GM12878 (cell line): ENCODE data around the gene LCOR. TPM values are rescaled to one million over a fixed set of nuclear protein-coding genes. Genes with fewer than 3 reads are reported as not detected.

ENCODE experiments used
- ATAC-seq: fragments of 200-7000 bp; cut with Tn5 transposase; 3 replicates; pipeline ENCODE4 v1.9.1; 2020; ENCODE audit warnings: mild to moderate bottlenecking, moderate library complexity
- BruUV-seq: library from RNA; stranded (reverse); fragments of 400-500 nt; replicated peaks from 2 replicates; lab custom pipeline; 2021; lab: Mats Ljungman, UMichigan
- CTCF ChIA-PET: fragments of 300-600 bp; sonication (Branson Sonifier 250); formaldehyde crosslinking; extraction: SDS; loops from one replicate; lab custom pipeline; 2021; ENCODE audit warnings: inconsistent platforms; lab: Yijun Ruan, JAX
- POLR2A ChIA-PET: fragments of 350-600 bp; formaldehyde crosslinking; extraction: SDS; loops from one replicate; lab custom pipeline; 2021; ENCODE audit warnings: inconsistent platforms; lab: Charles Lee
- RAD21 ChIA-PET: fragments of 300-600 bp; sonication (Branson Sonifier 250); formaldehyde crosslinking; loops from one replicate; lab custom pipeline; 2023; ENCODE audit warnings: antibody characterized with exemption; ENCODE audit not compliant: unreplicated experiment; lab: Charles Lee
- SMC1A ChIA-PET: fragments of 300-600 bp; sonication (Branson Sonifier 250); formaldehyde crosslinking; loops from one replicate; lab custom pipeline; 2023; ENCODE audit not compliant: unreplicated experiment, uncharacterized antibody; lab: Charles Lee
- DNase-seq: peaks from one replicate; pipeline ENCODE4 v3.0.0-alpha.2; 2011; ENCODE audit warnings: low read depth, low spot score
- FAIRE-seq: peaks from 3 replicates; lab custom pipeline; 2011; peaks lifted over from hg19 to GRCh38; lab: Jason Lieb, UNC
- H2AFZ ChIP-seq: 2 replicates; pipeline ENCODE4 v1.6.0; 2011; ENCODE audit warnings: low read depth, low read length, control low read depth; ENCODE audit not compliant: control insufficient read depth
- H3K27ac ChIP-seq: 2 replicates; pipeline ENCODE4 v1.5.1; 2011; ENCODE audit warnings: control low read depth; ENCODE audit not compliant: control insufficient read depth, insufficient read depth
- H3K27me3 ChIP-seq, 2 experiments: replicated peaks in 1 of 2; 2 replicates each; pipeline versions ENCODE4 v1.6.0 to v1.6.1; 2011; ENCODE audit warnings: low read length in 1 of 2; ENCODE audit not compliant: control insufficient read depth in 2 of 2, insufficient read depth in 2 of 2
- H3K36me3 ChIP-seq, 2 experiments: 2 replicates each; pipeline ENCODE4 v1.5.1; 2011; ENCODE audit warnings: low read length in 1 of 2; ENCODE audit not compliant: control insufficient read depth in 2 of 2, insufficient read depth in 2 of 2
- H3K4me1 ChIP-seq: 2 replicates; pipeline ENCODE4 v1.6.1; 2011; ENCODE audit warnings: mild to moderate bottlenecking, low read length, moderate library complexity, mixed read lengths; ENCODE audit not compliant: control insufficient read depth, insufficient read depth
- H3K4me2 ChIP-seq: 2 replicates; pipeline ENCODE4 v1.6.0; 2011; ENCODE audit warnings: control low read depth; ENCODE audit not compliant: control insufficient read depth, insufficient read depth
- H3K4me3 ChIP-seq: fragments of 200-600 bp; sonication (generic); 2 replicates; pipeline ENCODE4 v1.5.1; 2016
- H3K79me2 ChIP-seq: 2 replicates; pipeline ENCODE4 v1.6.0; 2011; ENCODE audit warnings: low read length; ENCODE audit not compliant: control insufficient read depth, insufficient read depth
- H3K9ac ChIP-seq: 2 replicates; pipeline ENCODE4 v1.8.0; 2011; ENCODE audit warnings: low read length, control low read depth, mixed read lengths; ENCODE audit not compliant: control insufficient read depth, insufficient read depth
- H3K9me3 ChIP-seq: replicated peaks from 3 replicates; pipeline ENCODE4 v1.5.1; 2011; ENCODE audit warnings: mild to moderate bottlenecking, low read length; ENCODE audit not compliant: control insufficient read depth, insufficient read depth
- H4K20me1 ChIP-seq: 2 replicates; pipeline ENCODE4 v1.6.0; 2011; ENCODE audit not compliant: control insufficient read depth, insufficient read depth
- CREB1 ChIP-seq: IDR thresholded peaks from 2 replicates; pipeline ENCODE4 v1.6.1; 2012; ENCODE audit warnings: low read depth, mild to moderate bottlenecking, inconsistent platforms
- EED ChIP-seq: sonication (generic); IDR thresholded peaks from 2 replicates; pipeline ENCODE4 v1.6.1; 2016; ENCODE audit warnings: antibody characterized with exemption, low read depth
- EP300 ChIP-seq, 2 experiments: fragments of 150-350 bp in 1 of 2; IDR thresholded peaks; 2 replicates each; pipeline ENCODE4 v1.6.1; 2011 to 2012; ENCODE audit warnings: low read depth in 2 of 2, low read length in 2 of 2, borderline replicate concordance in 1 of 2, improper control_type of control experiment in 1 of 2, inconsistent platforms in 1 of 2; ENCODE audit not compliant: control insufficient read depth in 1 of 2
- HDAC6 ChIP-seq: fragments of 200-600 bp; sonication (generic); IDR thresholded peaks from one replicate; pipeline ENCODE4 v1.8.0; 2017; ENCODE audit warnings: antibody characterized with exemption; ENCODE audit not compliant: unreplicated experiment
- JUNB ChIP-seq: IDR thresholded peaks from 2 replicates; pipeline ENCODE4 v1.6.1; 2016; ENCODE audit warnings: antibody characterized with exemption, mild to moderate bottlenecking
- LARP7 ChIP-seq: fragments of 450-650 bp; IDR thresholded peaks from 2 replicates; pipeline ENCODE4 v1.6.1; 2017; ENCODE audit warnings: mild to moderate bottlenecking
- MEF2A ChIP-seq: IDR thresholded peaks from 2 replicates; pipeline ENCODE4 v1.6.1; 2011; ENCODE audit warnings: low read depth, mild to moderate bottlenecking, low read length, moderate library complexity; ENCODE audit not compliant: insufficient read depth
- MXI1 ChIP-seq: fragments of 150-350 bp; IDR thresholded peaks from 2 replicates; pipeline ENCODE4 v1.6.1; 2011; ENCODE audit warnings: low read depth, mild to moderate bottlenecking, inconsistent platforms, low read length, improper control_type of control experiment
- NR2C1 ChIP-seq: fragments of 450-650 bp; IDR thresholded peaks from 2 replicates; pipeline ENCODE4 v1.6.1; 2017; ENCODE audit warnings: antibody characterized with exemption, mild to moderate bottlenecking, moderate library complexity
- NRF1 ChIP-seq: conservative IDR thresholded peaks from 2 replicates; pipeline ENCODE4 v1.6.1; 2011; ENCODE audit warnings: mild to moderate bottlenecking, low read depth, low read length, improper control_type of control experiment
- PML ChIP-seq: IDR thresholded peaks from 2 replicates; pipeline ENCODE4 v1.6.1; 2012; ENCODE audit warnings: low read length, inconsistent platforms
- POLR2AphosphoS5 ChIP-seq: IDR thresholded peaks from 2 replicates; pipeline ENCODE4 v1.6.1; 2011; ENCODE audit warnings: mild to moderate bottlenecking, low read length, inconsistent platforms
- POU2F2 ChIP-seq: IDR thresholded peaks from 3 replicates; pipeline ENCODE4 v1.6.1; 2011; ENCODE audit warnings: low read depth, mild to moderate bottlenecking, low read length, borderline replicate concordance
- SMAD1 ChIP-seq: fragments of 450-650 bp; IDR thresholded peaks from 2 replicates; pipeline ENCODE4 v1.6.1; 2018; ENCODE audit warnings: mild to moderate bottlenecking, low read depth; ENCODE audit not compliant: partially characterized antibody
- SP1 ChIP-seq: IDR thresholded peaks from one replicate; pipeline ENCODE4 v1.6.1; 2011; ENCODE audit warnings: low read depth, low read length
- WGBS: methylation state at CpG from one replicate; pipeline ENCODE4 v1.1.6; 2016; ENCODE audit warnings: low lambda C conversion rate; ENCODE audit not compliant: insufficient replicate concordance, insufficient coverage; ENCODE audit errors: missing lambda C conversion rate; 5-methylcytosine and 5-hydroxymethylcytosine counted together
- in situ Hi-C: fragments of 300-500 bp; cut with MboI; formaldehyde crosslinking; loops from 9 replicates; pipeline ENCODE4 v1.14.3; 2018; ENCODE audit warnings: mixed read lengths
- intact Hi-C: fragments of 100-400 bp; cut with micrococcal nuclease; formaldehyde crosslinking; loops from one replicate; pipeline ENCODE4 v1.14.2; 2022; ENCODE audit not compliant: unreplicated experiment
- polyA plus RNA-seq, 11 experiments: library from polyadenylated mRNA; depleted of rRNA in 4 of 11; unstranded in 6 of 11; stranded (reverse) in 5 of 11; fragments of >200 nt; fragmentation: Nextera tagmentation in 4 of 11; fragmentation: Illumina TruSeq in 1 of 11; extraction: Ambion mirVana in 4 of 11; extraction: Trizol in 1 of 11; gene quantifications; 1 replicate in 1 of 11; 2 replicates in 10 of 11; pipeline versions ENCODE4 v1.2.1 to v1.2.3, GENCODE V29; 2011 to 2016; ENCODE audit warnings: inconsistent platforms in 2 of 11, missing spikeins in 2 of 11, low read depth in 1 of 11
- total RNA-seq, 4 experiments: library from RNA; depleted of rRNA in 3 of 4; stranded (reverse); fragments of >200 nt in 3 of 4; fragmentation: Illumina TruSeq in 1 of 4; extraction: Trizol in 1 of 4; gene quantifications; 2 replicates each; pipeline versions ENCODE4 v1.2.1 to v1.2.3, GENCODE V29; 2013 to 2021
- TF ChIP-seq, protein P1 (sequence below): fragments of 450-650 bp; IDR thresholded peaks from 2 replicates; pipeline ENCODE4 v1.6.1; 2018; ENCODE audit warnings: mild to moderate bottlenecking, low read depth, moderate library complexity; ENCODE audit not compliant: partially characterized antibody
- TF ChIP-seq, protein P2 (sequence below): fragments of 450-650 bp; IDR thresholded peaks from 2 replicates; pipeline ENCODE4 v1.6.1; 2016; ENCODE audit warnings: mild to moderate bottlenecking

Gene LCOR
- total and polyA plus RNA-seq, 10 of the 15 experiments (the other 5 are each of a cell fraction or from before 2014, with no cell fraction given) = 1.6 to 22.0 (median 13.2) TPM

DNA sequence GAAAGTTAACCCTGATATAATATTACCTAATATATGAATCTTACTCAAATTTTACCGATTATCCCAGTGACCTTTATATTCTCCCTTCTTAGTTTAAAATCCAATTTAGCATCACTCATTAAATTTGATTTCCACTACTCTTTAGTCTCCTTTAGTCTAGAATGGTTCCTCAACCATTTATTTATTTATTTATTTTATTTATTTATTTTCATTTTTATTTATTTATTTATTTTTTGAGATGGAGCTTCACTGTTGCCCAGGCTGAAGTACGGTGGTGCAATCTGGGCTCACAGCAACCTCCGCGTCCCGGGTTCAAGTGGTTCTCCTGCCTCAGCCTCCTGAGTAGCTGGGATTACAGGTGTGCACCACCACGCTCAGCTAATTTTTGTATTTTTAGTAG lies 92.8 kb downstream of the LCOR start:
- ATAC-seq (no peak), FAIRE-seq (no peak), DNase-seq (no peak)
- RAD21 ChIA-PET = no interaction called here
- SMC1A ChIA-PET = interaction anchor here (1.1 to 1.3 kb wide), 2 partner anchors 9 to 11 kb away, joined by 3 to 5 read pairs; no protein-coding TSS in a partner anchor
- Histone ChIP-seq H3K4me3 (no peak overlapping the region), H2AFZ (no peak overlapping the region), H4K20me1 (no peaks in the 10 kb centered on the region), H3K36me3 (peaks cover 0 to 11% of the 10 kb centered on the region in 2 experiments; a peak in 3 of 4 replicates), H3K9me3 (peaks cover 2% of the 10 kb centered on the region; the same call in 1 of the 3 replicates), H3K4me1 (peaks cover 11% of the 10 kb centered on the region), H3K27me3 (no peaks in the 10 kb centered on the region), H3K27ac (no peak overlapping the region), H3K4me2 (no peak overlapping the region), H3K79me2 (peaks cover 21% of the 10 kb centered on the region), H3K9ac (no peak overlapping the region)
- no TSS peak for BruUV-seq
- TF ChIP-seq MXI1 (no peak), JUNB (no peak), HDAC6 (no peak), LARP7 (no peak), SMAD1 (no peak), PML (no peak), EP300 (IDR thresholded peaks at IDR 0.05; ENCODE audit: borderline replicate concordance in 1 of 2, control insufficient read depth in 1 of 2, low read depth in 2 of 2, low read length in 2 of 2) (no peak), CREB1 (no peak), POU2F2 (no peak), POLR2AphosphoS5 (no peak), EED (no peak), MEF2A (no peak), SP1 (no peak), NRF1 (no peak), NR2C1 (no peak)
- TF ChIP-seq, protein P1, sequence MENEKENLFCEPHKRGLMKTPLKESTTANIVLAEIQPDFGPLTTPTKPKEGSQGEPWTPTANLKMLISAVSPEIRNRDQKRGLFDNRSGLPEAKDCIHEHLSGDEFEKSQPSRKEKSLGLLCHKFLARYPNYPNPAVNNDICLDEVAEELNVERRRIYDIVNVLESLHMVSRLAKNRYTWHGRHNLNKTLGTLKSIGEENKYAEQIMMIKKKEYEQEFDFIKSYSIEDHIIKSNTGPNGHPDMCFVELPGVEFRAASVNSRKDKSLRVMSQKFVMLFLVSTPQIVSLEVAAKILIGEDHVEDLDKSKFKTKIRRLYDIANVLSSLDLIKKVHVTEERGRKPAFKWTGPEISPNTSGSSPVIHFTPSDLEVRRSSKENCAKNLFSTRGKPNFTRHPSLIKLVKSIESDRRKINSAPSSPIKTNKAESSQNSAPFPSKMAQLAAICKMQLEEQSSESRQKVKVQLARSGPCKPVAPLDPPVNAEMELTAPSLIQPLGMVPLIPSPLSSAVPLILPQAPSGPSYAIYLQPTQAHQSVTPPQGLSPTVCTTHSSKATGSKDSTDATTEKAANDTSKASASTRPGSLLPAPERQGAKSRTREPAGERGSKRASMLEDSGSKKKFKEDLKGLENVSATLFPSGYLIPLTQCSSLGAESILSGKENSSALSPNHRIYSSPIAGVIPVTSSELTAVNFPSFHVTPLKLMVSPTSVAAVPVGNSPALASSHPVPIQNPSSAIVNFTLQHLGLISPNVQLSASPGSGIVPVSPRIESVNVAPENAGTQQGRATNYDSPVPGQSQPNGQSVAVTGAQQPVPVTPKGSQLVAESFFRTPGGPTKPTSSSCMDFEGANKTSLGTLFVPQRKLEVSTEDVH = no peak
- TF ChIP-seq, protein P2, sequence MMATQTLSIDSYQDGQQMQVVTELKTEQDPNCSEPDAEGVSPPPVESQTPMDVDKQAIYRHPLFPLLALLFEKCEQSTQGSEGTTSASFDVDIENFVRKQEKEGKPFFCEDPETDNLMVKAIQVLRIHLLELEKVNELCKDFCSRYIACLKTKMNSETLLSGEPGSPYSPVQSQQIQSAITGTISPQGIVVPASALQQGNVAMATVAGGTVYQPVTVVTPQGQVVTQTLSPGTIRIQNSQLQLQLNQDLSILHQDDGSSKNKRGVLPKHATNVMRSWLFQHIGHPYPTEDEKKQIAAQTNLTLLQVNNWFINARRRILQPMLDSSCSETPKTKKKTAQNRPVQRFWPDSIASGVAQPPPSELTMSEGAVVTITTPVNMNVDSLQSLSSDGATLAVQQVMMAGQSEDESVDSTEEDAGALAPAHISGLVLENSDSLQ = no peak
- in situ Hi-C loops = no loop called here
- CTCF ChIA-PET = interaction anchor here (1.3 to 2.3 kb wide), 3 partner anchors 14 to 100 kb away, joined by 3 to 13 read pairs (median 8); no protein-coding TSS in a partner anchor
- WGBS = 99% methylated on average over 6 of the region's 6 CpGs
- intact Hi-C loops = no loop called here
- POLR2A ChIA-PET = no interaction called here
